H1 (cell line): ENCODE measurements around the gene RPL18. TPM values are rescaled to one million over a fixed set of nuclear protein-coding genes. Genes with fewer than 3 reads are reported as not detected.

Experiments
- BACH1 ChIP-seq: IDR thresholded peaks from 2 replicates; pipeline ENCODE4 v1.6.1; 2012; ENCODE audit warnings: low read length, improper control_type of control experiment
- CREB1 ChIP-seq: IDR thresholded peaks from 2 replicates; pipeline ENCODE4 v1.6.1; 2012; ENCODE audit warnings: inconsistent platforms
- CTBP2 ChIP-seq: IDR thresholded peaks from 2 replicates; pipeline ENCODE4 v1.7.0; 2011; ENCODE audit warnings: borderline replicate concordance, mild to moderate bottlenecking, moderate library complexity, mixed read lengths, low read length; ENCODE audit not compliant: insufficient read depth, insufficient read length
- GTF2F1 ChIP-seq: IDR thresholded peaks from 2 replicates; pipeline ENCODE4 v1.6.1; 2012; ENCODE audit warnings: low read depth, low read length, improper control_type of control experiment, borderline replicate concordance
- KDM4A ChIP-seq: IDR thresholded peaks from one replicate; pipeline ENCODE4 v1.7.1; 2012; ENCODE audit warnings: low read depth, mild to moderate bottlenecking, moderate library complexity, low read length, inconsistent platforms; ENCODE audit not compliant: severe bottlenecking
- RBBP5 ChIP-seq: IDR thresholded peaks from 2 replicates; pipeline ENCODE4 v1.7.1; 2012; ENCODE audit warnings: low read depth, mild to moderate bottlenecking, inconsistent platforms, low read length, moderate library complexity, borderline replicate concordance
- SP4 ChIP-seq: IDR thresholded peaks from 2 replicates; pipeline ENCODE4 v1.6.1; 2012; ENCODE audit warnings: low read length, inconsistent platforms
- polyA plus RNA-seq, 7 experiments: library from polyadenylated mRNA; depleted of rRNA in 3 of 7; stranded (reverse) in 5 of 7; unstranded in 2 of 7; fragments of >200 nt in 5 of 7; fragments of 200-250 nt in 2 of 7; gene quantifications; 1 replicate in 5 of 7; 2 replicates in 1 of 7; 4 replicates in 1 of 7; pipeline versions ENCODE4 v1.2.1 to v1.2.3, GENCODE V29; 2011 to 2013; ENCODE audit warnings: missing spikeins in 2 of 7, mixed read lengths in 2 of 7
- total RNA-seq: library from RNA; stranded (reverse); fragmentation: NEBNext Ultra II Directional; extraction: Animal tissue kit (Norgen Biotek cat#: 25700); gene quantifications from 2 replicates; pipeline ENCODE4 v1.2.1, GENCODE V29; 2021
- TF ChIP-seq, protein P1 (sequence below): IDR thresholded peaks from 2 replicates; pipeline ENCODE4 v1.6.1; 2011; ENCODE audit warnings: low read depth, mild to moderate bottlenecking, low read length; ENCODE audit not compliant: insufficient read depth

The RPL18 gene
- total and polyA plus RNA-seq, 2 of the 8 experiments (the other 6 are each of a cell fraction or from before 2014, with no cell fraction given), result 1,669 to 2,789 TPM

DNA sequence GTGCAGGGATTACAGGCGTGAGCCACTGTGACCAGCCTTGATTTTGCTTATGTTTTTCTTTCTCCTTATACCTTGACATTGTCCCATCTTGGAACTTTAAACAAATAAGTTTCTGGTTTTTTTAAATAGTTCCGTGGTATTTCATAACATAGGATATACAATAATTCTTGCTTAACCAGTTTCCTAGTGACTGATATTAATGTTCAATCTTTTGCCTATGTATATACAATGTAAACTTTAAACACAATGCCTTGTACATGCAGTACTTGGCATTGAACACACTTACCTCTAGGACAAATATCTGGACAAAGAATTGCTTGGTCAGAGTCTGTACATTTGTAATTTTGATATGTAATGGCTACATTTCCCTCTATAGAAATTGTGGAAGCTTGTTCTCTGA lies 36.8 kb downstream of the RPL18 start (continued):
- TF ChIP-seq RBBP5 (no peak), CREB1 (no peak), KDM4A (no peak), SP4 (no peak), CTBP2 (no peak), GTF2F1 (no peak), BACH1 (no peak)
- TF ChIP-seq, protein P1, sequence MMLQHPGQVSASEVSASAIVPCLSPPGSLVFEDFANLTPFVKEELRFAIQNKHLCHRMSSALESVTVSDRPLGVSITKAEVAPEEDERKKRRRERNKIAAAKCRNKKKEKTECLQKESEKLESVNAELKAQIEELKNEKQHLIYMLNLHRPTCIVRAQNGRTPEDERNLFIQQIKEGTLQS, result no peak
